ENCODE results near the gene BHLHA15.
A peak's percentile ranks its signal among the peaks of the same experiment; 100 is the strongest.

Gene BHLHA15

GRCh38 chr7:98250789-98251188 lies 39.5 kb downstream of the BHLHA15 start:
- no peak for DNase-seq

GRCh38 chr7:98251231-98251600 lies 40.0 kb downstream of the BHLHA15 start:
- DNase-seq = no peak

GRCh38 chr7:98251601-98252424 lies 40.6 kb downstream of the BHLHA15 start, which contains the start of gene TECPR1:
Gene TECPR1, minus strand, starts transcription at chr7:98252232. Its CDS starts 6,086 bp downstream, at chr7:98246146.
- peak; percentile 65 for DNase-seq

- no peak for DNase-seq
These were observed 41.3 kb downstream of the BHLHA15 start for GRCh38 chr7:98252425-98253054.

- no peak for DNase-seq
These were observed 43.3 kb downstream of the BHLHA15 start for GRCh38 chr7:98254516-98254915.

- DNase-seq = no peak
These were observed 43.8 kb downstream of the BHLHA15 start for GRCh38 chr7:98254951-98255610.

GRCh38 chr7:98256431-98256830 lies 45.2 kb downstream of the BHLHA15 start:
- no peak for DNase-seq

GRCh38 chr7:98257701-98258100 lies 46.5 kb downstream of the BHLHA15 start:
- no peak for DNase-seq
